Measurements from ENCODE around the gene FAM133A.

FAM133A gene

GRCh38 chrX:93673869-93674271, at the start of gene FAM133A:
Gene FAM133A, plus strand, starts transcription at chrX:93674206. Its CDS starts 35,214 bp downstream, at chrX:93709420.
- no peak for TF ChIP-seq EZH2phosphoT487 (IDR thresholded peaks at IDR 0.05; ENCODE audit: low read depth)
- TF ChIP-seq, protein P1, sequence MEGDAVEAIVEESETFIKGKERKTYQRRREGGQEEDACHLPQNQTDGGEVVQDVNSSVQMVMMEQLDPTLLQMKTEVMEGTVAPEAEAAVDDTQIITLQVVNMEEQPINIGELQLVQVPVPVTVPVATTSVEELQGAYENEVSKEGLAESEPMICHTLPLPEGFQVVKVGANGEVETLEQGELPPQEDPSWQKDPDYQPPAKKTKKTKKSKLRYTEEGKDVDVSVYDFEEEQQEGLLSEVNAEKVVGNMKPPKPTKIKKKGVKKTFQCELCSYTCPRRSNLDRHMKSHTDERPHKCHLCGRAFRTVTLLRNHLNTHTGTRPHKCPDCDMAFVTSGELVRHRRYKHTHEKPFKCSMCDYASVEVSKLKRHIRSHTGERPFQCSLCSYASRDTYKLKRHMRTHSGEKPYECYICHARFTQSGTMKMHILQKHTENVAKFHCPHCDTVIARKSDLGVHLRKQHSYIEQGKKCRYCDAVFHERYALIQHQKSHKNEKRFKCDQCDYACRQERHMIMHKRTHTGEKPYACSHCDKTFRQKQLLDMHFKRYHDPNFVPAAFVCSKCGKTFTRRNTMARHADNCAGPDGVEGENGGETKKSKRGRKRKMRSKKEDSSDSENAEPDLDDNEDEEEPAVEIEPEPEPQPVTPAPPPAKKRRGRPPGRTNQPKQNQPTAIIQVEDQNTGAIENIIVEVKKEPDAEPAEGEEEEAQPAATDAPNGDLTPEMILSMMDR (IDR thresholded peaks at IDR 0.05; ENCODE audit: low read depth, low read length) = no peak
- H3K27me3 ChIP-seq (ENCODE audit: low read depth, low read length) = no peaks in the 10 kb centered on the region
- no peaks in the 10 kb centered on the region for H3K9me3 ChIP-seq (ENCODE audit: insufficient read depth, low read length)
- H2AFZ ChIP-seq (ENCODE audit: low read depth, low read length) = no peak within 1 kb of the TSS
- no peak within 1 kb of the TSS for H3K4me3 ChIP-seq (ENCODE audit: low read length)
- no peaks in the 10 kb centered on the region for H3K4me1 ChIP-seq (ENCODE audit: low read length)
- H3K36me3 ChIP-seq (replicated peaks; ENCODE audit: low read depth, low read length) = no peaks in the 10 kb centered on the region
- no peaks in the 10 kb centered on the region for H4K20me1 ChIP-seq (ENCODE audit: insufficient read depth, low read length)
- no peak within 1 kb of the TSS for H3K4me2 ChIP-seq (ENCODE audit: low read length)
- H3K9ac ChIP-seq (ENCODE audit: low read length) = no peak within 1 kb of the TSS
- H3K79me2 ChIP-seq (ENCODE audit: low read length) = no peaks in the 10 kb centered on the region
- no peak within 1 kb of the TSS for H3K27ac ChIP-seq (ENCODE audit: low read length)

- no peaks in the 10 kb centered on the region for H3K79me2 ChIP-seq (ENCODE audit: low read length)
- H3K4me1 ChIP-seq (ENCODE audit: low read length) = no peaks in the 10 kb centered on the region
- no peak overlapping the region for H2AFZ ChIP-seq (ENCODE audit: low read depth, low read length)
- H3K27ac ChIP-seq (ENCODE audit: low read length) = no peak overlapping the region
- no peaks in the 10 kb centered on the region for H4K20me1 ChIP-seq (ENCODE audit: insufficient read depth, low read length)
- TF ChIP-seq, protein P1 (IDR thresholded peaks at IDR 0.05; ENCODE audit: low read depth, low read length) = no peak
- TF ChIP-seq EZH2phosphoT487 (IDR thresholded peaks at IDR 0.05; ENCODE audit: low read depth) = no peak
- H3K9me3 ChIP-seq (ENCODE audit: insufficient read depth, low read length) = no peaks in the 10 kb centered on the region
- H3K4me2 ChIP-seq (ENCODE audit: low read length) = no peak overlapping the region
- H3K36me3 ChIP-seq (replicated peaks; ENCODE audit: low read depth, low read length) = no peaks in the 10 kb centered on the region
- H3K4me3 ChIP-seq (ENCODE audit: low read length) = no peak overlapping the region
- no peaks in the 10 kb centered on the region for H3K27me3 ChIP-seq (ENCODE audit: low read depth, low read length)
- H3K9ac ChIP-seq (ENCODE audit: low read length) = no peak overlapping the region
These were observed 36.4 kb upstream of the FAM133A start for GRCh38 chrX:93637591-93637990.

DNA sequence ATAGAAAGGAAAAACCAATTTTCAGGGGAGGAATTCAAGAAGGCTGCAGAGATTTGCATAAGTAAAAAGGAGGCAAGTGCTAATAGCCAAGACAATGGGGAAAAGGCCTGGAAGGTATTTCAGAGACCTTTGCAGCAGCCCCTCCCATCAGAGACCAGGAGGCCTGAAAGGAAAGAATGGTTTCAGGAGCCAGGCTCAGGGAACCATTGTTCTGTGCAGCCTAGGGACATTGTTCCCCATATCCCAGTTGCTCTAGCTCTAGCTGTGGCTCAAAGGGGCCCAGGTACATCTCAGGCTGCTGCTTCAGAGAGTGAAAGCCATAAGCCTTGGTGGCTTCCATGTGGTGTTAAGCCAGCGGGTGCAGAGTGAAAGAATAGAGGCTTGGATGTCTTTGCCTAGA, 24.6 kb upstream of the FAM133A start:
- Histone ChIP-seq H3K27ac (ENCODE audit: low read length) (no peak overlapping the region), H2AFZ (ENCODE audit: low read depth, low read length) (no peak overlapping the region), H3K9me3 (ENCODE audit: insufficient read depth, low read length) (no peaks in the 10 kb centered on the region), H3K4me1 (ENCODE audit: low read length) (no peaks in the 10 kb centered on the region), H3K9ac (ENCODE audit: low read length) (no peak overlapping the region), H3K79me2 (ENCODE audit: low read length) (no peaks in the 10 kb centered on the region), H4K20me1 (ENCODE audit: insufficient read depth, low read length) (no peaks in the 10 kb centered on the region), H3K4me2 (ENCODE audit: low read length) (no peak overlapping the region), H3K36me3 (replicated peaks; ENCODE audit: low read depth, low read length) (no peaks in the 10 kb centered on the region), H3K4me3 (ENCODE audit: low read length) (no peak overlapping the region), H3K27me3 (ENCODE audit: low read depth, low read length) (no peaks in the 10 kb centered on the region)
- no peak for TF ChIP-seq EZH2phosphoT487 (IDR thresholded peaks at IDR 0.05; ENCODE audit: low read depth)
- TF ChIP-seq, protein P1 (IDR thresholded peaks at IDR 0.05; ENCODE audit: low read depth, low read length) = no peak

DNA sequence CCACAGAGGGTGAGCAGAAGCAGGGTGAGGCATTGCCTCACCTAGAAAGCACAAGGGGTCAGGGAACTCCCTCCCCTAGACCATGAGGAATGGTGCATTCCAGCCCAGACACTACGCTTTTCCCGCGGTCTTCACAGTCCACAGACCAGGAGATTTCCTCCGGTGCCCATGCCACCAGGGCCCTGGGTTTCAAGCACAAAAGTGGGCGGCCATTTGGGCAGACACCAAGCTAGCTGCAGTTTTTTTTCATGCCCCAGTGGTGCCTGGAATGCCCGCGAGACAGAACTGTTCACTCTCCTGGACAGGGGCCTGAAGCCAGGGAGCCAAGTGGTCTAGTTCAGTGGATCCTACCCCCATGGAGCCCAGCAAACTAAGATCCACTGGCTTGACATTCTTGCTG, 13.4 kb upstream of the FAM133A start:
- TF ChIP-seq EZH2phosphoT487 (IDR thresholded peaks at IDR 0.05; ENCODE audit: low read depth) = no peak
- TF ChIP-seq, protein P1 (IDR thresholded peaks at IDR 0.05; ENCODE audit: low read depth, low read length) = no peak
- Histone ChIP-seq H3K4me3 (ENCODE audit: low read length) (no peak overlapping the region), H3K27me3 (ENCODE audit: low read depth, low read length) (no peaks in the 10 kb centered on the region), H2AFZ (ENCODE audit: low read depth, low read length) (no peak overlapping the region), H3K36me3 (replicated peaks; ENCODE audit: low read depth, low read length) (no peaks in the 10 kb centered on the region), H3K4me1 (ENCODE audit: low read length) (no peaks in the 10 kb centered on the region), H3K79me2 (ENCODE audit: low read length) (no peaks in the 10 kb centered on the region), H3K9ac (ENCODE audit: low read length) (no peak overlapping the region), H3K27ac (ENCODE audit: low read length) (no peak overlapping the region), H3K4me2 (ENCODE audit: low read length) (no peak overlapping the region), H3K9me3 (ENCODE audit: insufficient read depth, low read length) (no peaks in the 10 kb centered on the region), H4K20me1 (ENCODE audit: insufficient read depth, low read length) (no peaks in the 10 kb centered on the region)
